HepG2 (cell line): ENCODE results near the gene NCOA4. TPM values are rescaled to one million over a fixed set of nuclear protein-coding genes. Genes with fewer than 3 reads are reported as not detected.

Source experiments
- GATA4 ChIP-seq: sonication (generic); IDR thresholded peaks from 2 replicates; pipeline ENCODE4 v1.6.1; 2016; ENCODE audit warnings: antibody characterized with exemption, low read depth, borderline replicate concordance
- JDP2 ChIP-seq: sonication (generic); formaldehyde crosslinking; IDR thresholded peaks from 2 replicates; pipeline ENCODE4 v1.8.1; 2022; ENCODE audit warnings: missing genetic modification reagents, borderline replicate concordance
- NKX3-1 ChIP-seq: sonication (generic); formaldehyde crosslinking; IDR thresholded peaks from 2 replicates; pipeline ENCODE4 v1.5.0; 2020; ENCODE audit warnings: missing genetic modification reagents
- PAF1 ChIP-seq: IDR thresholded peaks from 2 replicates; pipeline ENCODE4 v1.6.1; 2016; ENCODE audit warnings: missing genetic modification reagents, missing compliant biosample characterization
- SP1 ChIP-seq, 2 experiments: fragments of 450-650 bp in 1 of 2; sonication (generic) in 1 of 2; formaldehyde crosslinking in 1 of 2; IDR thresholded peaks; 2 replicates each; pipeline versions ENCODE4 v1.4.0 to v1.6.1; 2016 to 2020; ENCODE audit warnings: missing genetic modification reagents in 1 of 2
- ZNF224 ChIP-seq: sonication (generic); formaldehyde crosslinking; IDR thresholded peaks from 2 replicates; pipeline ENCODE4 v1.5.0; 2020; ENCODE audit warnings: mild to moderate bottlenecking, missing genetic modification reagents
- ZNF253 ChIP-seq: sonication (generic); formaldehyde crosslinking; IDR thresholded peaks from 2 replicates; pipeline ENCODE4 v1.8.0; 2022; ENCODE audit warnings: mild to moderate bottlenecking, missing genetic modification reagents, borderline replicate concordance
- ZNF335 ChIP-seq: sonication (generic); formaldehyde crosslinking; IDR thresholded peaks from 2 replicates; pipeline ENCODE4 v1.4.0; 2020; ENCODE audit warnings: missing genetic modification reagents
- ZNF337 ChIP-seq: sonication (generic); formaldehyde crosslinking; IDR thresholded peaks from 2 replicates; pipeline ENCODE4 v1.5.1; 2020; ENCODE audit warnings: missing genetic modification reagents, low read depth, mild to moderate bottlenecking, borderline replicate concordance
- ZNF383 ChIP-seq: sonication (generic); formaldehyde crosslinking; IDR thresholded peaks from 2 replicates; pipeline ENCODE4 v1.4.0; 2020; ENCODE audit warnings: missing genetic modification reagents, mild to moderate bottlenecking, borderline replicate concordance
- polyA plus RNA-seq, 8 experiments: library from polyadenylated mRNA; depleted of rRNA in 3 of 8; stranded (reverse) in 7 of 8; unstranded in 1 of 8; fragments of >200 nt; fragmentation: Illumina TruSeq in 4 of 8; extraction: Trizol in 4 of 8; gene quantifications; 2 replicates each; pipeline versions ENCODE4 v1.2.1 to v1.2.3, GENCODE V29; 2011 to 2016; ENCODE audit warnings: low read depth in 4 of 8, missing spikeins in 1 of 8, mixed read lengths in 1 of 8; ENCODE audit not compliant: insufficient read depth in 1 of 8
- total RNA-seq, 5 experiments: library from RNA; depleted of rRNA; stranded (reverse); fragments of >200 nt; fragmentation: Illumina TruSeq; extraction: Trizol; gene quantifications; 2 replicates each; pipeline ENCODE4 v1.2.3, GENCODE V29; 2016; ENCODE audit warnings: low read depth in 1 of 5
- TF ChIP-seq, protein P1 (sequence below): IDR thresholded peaks from 2 replicates; pipeline ENCODE4 v1.6.1; 2018; ENCODE audit warnings: missing genetic modification reagents, mild to moderate bottlenecking, missing compliant biosample characterization
- TF ChIP-seq, protein P2 (sequence below): sonication (generic); formaldehyde crosslinking; IDR thresholded peaks from 2 replicates; pipeline ENCODE4 v1.5.1; 2020; ENCODE audit warnings: missing genetic modification reagents, mild to moderate bottlenecking, borderline replicate concordance
- TF ChIP-seq, protein P3 (sequence below), 2 experiments: sonication (generic) in 1 of 2; formaldehyde crosslinking in 1 of 2; IDR thresholded peaks; 2 replicates each; pipeline versions ENCODE4 v1.5.1 to v1.6.1; 2011 to 2020; ENCODE audit warnings: borderline replicate concordance in 1 of 2, low read depth in 1 of 2, low read length in 1 of 2, mild to moderate bottlenecking in 1 of 2, missing genetic modification reagents in 1 of 2, moderate library complexity in 1 of 2
- TF ChIP-seq, protein P4 (sequence below): sonication (generic); formaldehyde crosslinking; IDR thresholded peaks from 2 replicates; pipeline ENCODE4 v1.4.0; 2020; ENCODE audit warnings: missing genetic modification reagents, mild to moderate bottlenecking, borderline replicate concordance
- TF ChIP-seq, protein P5 (sequence below): sonication (generic); formaldehyde crosslinking; IDR thresholded peaks from 2 replicates; pipeline ENCODE4 v1.5.0; 2020; ENCODE audit warnings: mild to moderate bottlenecking, missing genetic modification reagents, moderate library complexity
- TF ChIP-seq, protein P6 (sequence below): sonication (generic); formaldehyde crosslinking; IDR thresholded peaks from 2 replicates; pipeline ENCODE4 v1.8.0; 2022; ENCODE audit warnings: missing genetic modification reagents, mild to moderate bottlenecking, borderline replicate concordance

The NCOA4 gene
- total and polyA plus RNA-seq, 2 of the 13 experiments (the other 11 are each of a cell fraction or from before 2014, with no cell fraction given), result 306 to 400 TPM

DNA sequence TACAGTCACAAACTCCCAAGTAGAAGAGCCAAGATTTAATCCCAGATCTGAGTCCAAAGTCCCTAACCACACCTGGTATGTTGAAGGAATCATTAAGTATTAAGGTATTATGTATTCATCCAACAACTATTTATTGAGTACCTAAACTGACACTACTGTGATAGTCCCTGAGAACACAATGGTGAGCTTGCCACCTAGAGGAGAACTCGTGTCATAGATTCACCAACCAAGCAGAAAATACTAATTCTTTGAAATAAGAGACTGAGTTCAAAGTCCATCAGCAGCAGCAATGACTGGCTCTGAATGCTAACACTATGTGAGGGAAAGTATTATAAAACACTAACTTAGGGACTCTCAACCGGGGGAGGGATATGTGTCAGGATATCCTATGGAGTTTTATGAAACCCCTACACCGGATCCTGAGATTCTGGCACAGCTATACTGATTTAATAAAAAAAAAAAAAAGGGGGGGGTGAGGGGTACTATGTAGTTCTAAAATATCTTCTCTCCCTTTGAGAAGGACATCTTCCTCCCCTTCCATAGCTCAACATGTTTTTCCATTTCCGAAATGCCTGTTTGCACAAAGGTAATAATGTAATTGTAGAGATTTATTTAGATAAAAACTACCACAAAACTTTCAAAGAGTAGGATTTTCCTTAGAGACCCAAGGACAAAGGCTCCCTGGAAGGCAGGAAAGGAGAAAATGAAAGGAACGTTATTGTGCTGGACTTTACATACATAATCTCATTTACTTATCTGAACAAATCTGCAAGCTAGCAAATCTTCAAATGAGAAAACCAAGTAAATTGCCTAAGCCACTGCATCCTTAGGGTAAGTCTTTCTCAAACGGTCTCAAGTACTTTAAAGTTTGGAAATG lies 1.6 kb downstream of the NCOA4 start (continued):
- TF ChIP-seq ZNF383 (CRISPR knock-in tag) (no peak), ZNF253 (CRISPR knock-in tag) (no peak), ZNF224 (no peak), SP1 (IDR thresholded peaks at IDR 0.05) (no peak), SP1 (CRISPR knock-in tag; IDR thresholded peaks at IDR 0.05) (no peak), GATA4 (no peak), ZNF335 (CRISPR knock-in tag) (peak; percentile 24; the same call in 1 of the 2 replicates), ZNF337 (CRISPR knock-in tag) (no peak), NKX3-1 (CRISPR knock-in tag) (no peak), JDP2 (CRISPR knock-in tag) (no peak), PAF1 (CRISPR knock-in tag) (peak; percentile 98)
- TF ChIP-seq, protein P1, sequence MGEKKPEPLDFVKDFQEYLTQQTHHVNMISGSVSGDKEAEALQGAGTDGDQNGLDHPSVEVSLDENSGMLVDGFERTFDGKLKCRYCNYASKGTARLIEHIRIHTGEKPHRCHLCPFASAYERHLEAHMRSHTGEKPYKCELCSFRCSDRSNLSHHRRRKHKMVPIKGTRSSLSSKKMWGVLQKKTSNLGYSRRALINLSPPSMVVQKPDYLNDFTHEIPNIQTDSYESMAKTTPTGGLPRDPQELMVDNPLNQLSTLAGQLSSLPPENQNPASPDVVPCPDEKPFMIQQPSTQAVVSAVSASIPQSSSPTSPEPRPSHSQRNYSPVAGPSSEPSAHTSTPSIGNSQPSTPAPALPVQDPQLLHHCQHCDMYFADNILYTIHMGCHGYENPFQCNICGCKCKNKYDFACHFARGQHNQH (CRISPR knock-in tag), result peak; percentile 78; the same call in 1 of the 2 replicates
- TF ChIP-seq, protein P2, sequence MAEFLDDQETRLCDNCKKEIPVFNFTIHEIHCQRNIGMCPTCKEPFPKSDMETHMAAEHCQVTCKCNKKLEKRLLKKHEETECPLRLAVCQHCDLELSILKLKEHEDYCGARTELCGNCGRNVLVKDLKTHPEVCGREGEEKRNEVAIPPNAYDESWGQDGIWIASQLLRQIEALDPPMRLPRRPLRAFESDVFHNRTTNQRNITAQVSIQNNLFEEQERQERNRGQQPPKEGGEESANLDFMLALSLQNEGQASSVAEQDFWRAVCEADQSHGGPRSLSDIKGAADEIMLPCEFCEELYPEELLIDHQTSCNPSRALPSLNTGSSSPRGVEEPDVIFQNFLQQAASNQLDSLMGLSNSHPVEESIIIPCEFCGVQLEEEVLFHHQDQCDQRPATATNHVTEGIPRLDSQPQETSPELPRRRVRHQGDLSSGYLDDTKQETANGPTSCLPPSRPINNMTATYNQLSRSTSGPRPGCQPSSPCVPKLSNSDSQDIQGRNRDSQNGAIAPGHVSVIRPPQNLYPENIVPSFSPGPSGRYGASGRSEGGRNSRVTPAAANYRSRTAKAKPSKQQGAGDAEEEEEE (CRISPR knock-in tag), result no peak
- TF ChIP-seq, protein P3, sequence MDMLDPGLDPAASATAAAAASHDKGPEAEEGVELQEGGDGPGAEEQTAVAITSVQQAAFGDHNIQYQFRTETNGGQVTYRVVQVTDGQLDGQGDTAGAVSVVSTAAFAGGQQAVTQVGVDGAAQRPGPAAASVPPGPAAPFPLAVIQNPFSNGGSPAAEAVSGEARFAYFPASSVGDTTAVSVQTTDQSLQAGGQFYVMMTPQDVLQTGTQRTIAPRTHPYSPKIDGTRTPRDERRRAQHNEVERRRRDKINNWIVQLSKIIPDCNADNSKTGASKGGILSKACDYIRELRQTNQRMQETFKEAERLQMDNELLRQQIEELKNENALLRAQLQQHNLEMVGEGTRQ (IDR thresholded peaks at IDR 0.05; ENCODE audit: low read depth, low read length), result no peak
- TF ChIP-seq, protein P3 (CRISPR knock-in tag; IDR thresholded peaks at IDR 0.05; ENCODE audit: borderline replicate concordance), result no peak
- TF ChIP-seq, protein P4, sequence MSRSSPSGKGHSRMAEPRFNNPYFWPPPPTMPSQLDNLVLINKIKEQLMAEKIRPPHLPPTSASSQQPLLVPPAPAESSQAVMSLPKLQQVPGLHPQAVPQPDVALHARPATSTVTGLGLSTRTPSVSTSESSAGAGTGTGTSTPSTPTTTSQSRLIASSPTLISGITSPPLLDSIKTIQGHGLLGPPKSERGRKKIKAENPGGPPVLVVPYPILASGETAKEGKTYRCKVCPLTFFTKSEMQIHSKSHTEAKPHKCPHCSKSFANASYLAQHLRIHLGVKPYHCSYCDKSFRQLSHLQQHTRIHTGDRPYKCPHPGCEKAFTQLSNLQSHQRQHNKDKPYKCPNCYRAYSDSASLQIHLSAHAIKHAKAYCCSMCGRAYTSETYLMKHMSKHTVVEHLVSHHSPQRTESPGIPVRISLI (CRISPR knock-in tag), result no peak
- TF ChIP-seq, protein P5, sequence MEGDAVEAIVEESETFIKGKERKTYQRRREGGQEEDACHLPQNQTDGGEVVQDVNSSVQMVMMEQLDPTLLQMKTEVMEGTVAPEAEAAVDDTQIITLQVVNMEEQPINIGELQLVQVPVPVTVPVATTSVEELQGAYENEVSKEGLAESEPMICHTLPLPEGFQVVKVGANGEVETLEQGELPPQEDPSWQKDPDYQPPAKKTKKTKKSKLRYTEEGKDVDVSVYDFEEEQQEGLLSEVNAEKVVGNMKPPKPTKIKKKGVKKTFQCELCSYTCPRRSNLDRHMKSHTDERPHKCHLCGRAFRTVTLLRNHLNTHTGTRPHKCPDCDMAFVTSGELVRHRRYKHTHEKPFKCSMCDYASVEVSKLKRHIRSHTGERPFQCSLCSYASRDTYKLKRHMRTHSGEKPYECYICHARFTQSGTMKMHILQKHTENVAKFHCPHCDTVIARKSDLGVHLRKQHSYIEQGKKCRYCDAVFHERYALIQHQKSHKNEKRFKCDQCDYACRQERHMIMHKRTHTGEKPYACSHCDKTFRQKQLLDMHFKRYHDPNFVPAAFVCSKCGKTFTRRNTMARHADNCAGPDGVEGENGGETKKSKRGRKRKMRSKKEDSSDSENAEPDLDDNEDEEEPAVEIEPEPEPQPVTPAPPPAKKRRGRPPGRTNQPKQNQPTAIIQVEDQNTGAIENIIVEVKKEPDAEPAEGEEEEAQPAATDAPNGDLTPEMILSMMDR (CRISPR knock-in tag), result peak; percentile 87
- TF ChIP-seq, protein P6, sequence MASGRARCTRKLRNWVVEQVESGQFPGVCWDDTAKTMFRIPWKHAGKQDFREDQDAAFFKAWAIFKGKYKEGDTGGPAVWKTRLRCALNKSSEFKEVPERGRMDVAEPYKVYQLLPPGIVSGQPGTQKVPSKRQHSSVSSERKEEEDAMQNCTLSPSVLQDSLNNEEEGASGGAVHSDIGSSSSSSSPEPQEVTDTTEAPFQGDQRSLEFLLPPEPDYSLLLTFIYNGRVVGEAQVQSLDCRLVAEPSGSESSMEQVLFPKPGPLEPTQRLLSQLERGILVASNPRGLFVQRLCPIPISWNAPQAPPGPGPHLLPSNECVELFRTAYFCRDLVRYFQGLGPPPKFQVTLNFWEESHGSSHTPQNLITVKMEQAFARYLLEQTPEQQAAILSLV (CRISPR knock-in tag), result no peak
